SK-N-SH treated with all-trans-retinoic acid at 6 μM for 48 hours (cell line): ENCODE results near the gene OLFML3.

Experiments used
- ATAC-seq: fragments of 200-7000 bp; cut with Tn5 transposase; 3 replicates; pipeline ENCODE4 v1.9.1; 2020; ENCODE audit warnings: mild to moderate bottlenecking, moderate library complexity
- ARNTL ChIP-seq: fragments of 450-650 bp; formaldehyde crosslinking; IDR thresholded peaks from 2 replicates; pipeline ENCODE4 v1.5.0; 2020; ENCODE audit warnings: low read depth, mild to moderate bottlenecking, moderate library complexity, borderline replicate concordance
- BACH2 ChIP-seq: fragments of 250-450 bp; sonication (Bioruptor Pico); IDR thresholded peaks from 2 replicates; pipeline ENCODE4 v1.9.0; 2021; ENCODE audit warnings: mild to moderate bottlenecking, borderline replicate concordance
- CSDC2 ChIP-seq: fragments of 250-450 bp; sonication (Bioruptor Pico); IDR thresholded peaks from 2 replicates; pipeline ENCODE4 v1.5.0; 2020; ENCODE audit warnings: mild to moderate bottlenecking, moderate library complexity
- CSRNP3 ChIP-seq: fragments of 250-450 bp; sonication (Bioruptor Pico); IDR thresholded peaks from 2 replicates; pipeline ENCODE4 v1.5.1; 2021; ENCODE audit warnings: mild to moderate bottlenecking, moderate library complexity
- GLIS3 ChIP-seq: fragments of 250-450 bp; sonication (Bioruptor Pico); IDR thresholded peaks from 2 replicates; pipeline ENCODE4 v1.5.0; 2020; ENCODE audit warnings: mild to moderate bottlenecking, moderate library complexity
- ISL1 ChIP-seq: fragments of 250-450 bp; sonication (Bioruptor Pico); IDR thresholded peaks from 2 replicates; pipeline ENCODE4 v2.1.2; 2022; ENCODE audit warnings: mild to moderate bottlenecking, moderate library complexity
- OSR1 ChIP-seq: fragments of 250-450 bp; sonication (Bioruptor Pico); IDR thresholded peaks from 2 replicates; pipeline ENCODE4 v1.8.0; 2022; ENCODE audit warnings: moderate library complexity, mild to moderate bottlenecking, inconsistent platforms
- POU6F1 ChIP-seq: fragments of 250-450 bp; sonication (Bioruptor Pico); IDR thresholded peaks from 2 replicates; pipeline ENCODE4 v1.8.0; 2021; ENCODE audit warnings: low read depth, mild to moderate bottlenecking, moderate library complexity, borderline replicate concordance
- RARB ChIP-seq: fragments of 250-450 bp; sonication (Bioruptor Pico); IDR thresholded peaks from 2 replicates; pipeline ENCODE4 v1.8.0; 2021; ENCODE audit warnings: mild to moderate bottlenecking, moderate library complexity
- SNAI2 ChIP-seq: fragments of 250-450 bp; sonication (Bioruptor Pico); IDR thresholded peaks from 2 replicates; pipeline ENCODE4 v1.5.0; 2020; ENCODE audit warnings: mild to moderate bottlenecking, moderate library complexity
- TOX ChIP-seq: fragments of 250-450 bp; sonication (Bioruptor Pico); IDR thresholded peaks from 2 replicates; pipeline ENCODE4 v1.8.0; 2021; ENCODE audit warnings: mild to moderate bottlenecking, moderate library complexity, borderline replicate concordance
- ZC3H10 ChIP-seq: fragments of 250-450 bp; sonication (Bioruptor Pico); IDR thresholded peaks from 2 replicates; pipeline ENCODE4 v1.5.1; 2021; ENCODE audit warnings: mild to moderate bottlenecking, moderate library complexity
- ZFP3 ChIP-seq: fragments of 250-450 bp; sonication (Bioruptor Pico); IDR thresholded peaks from 2 replicates; pipeline ENCODE4 v1.5.0; 2020; ENCODE audit warnings: mild to moderate bottlenecking, moderate library complexity
- ZFP30 ChIP-seq: fragments of 450-650 bp; formaldehyde crosslinking; IDR thresholded peaks from 2 replicates; pipeline ENCODE4 v1.5.0; 2022; ENCODE audit warnings: mild to moderate bottlenecking, moderate library complexity
- ZNF70 ChIP-seq: fragments of 450-650 bp; formaldehyde crosslinking; IDR thresholded peaks from 2 replicates; pipeline ENCODE4 v1.5.0; 2020; ENCODE audit warnings: mild to moderate bottlenecking, moderate library complexity
- TF ChIP-seq, protein P1 (sequence below): fragments of 250-450 bp; sonication (Bioruptor Pico); IDR thresholded peaks from 2 replicates; pipeline ENCODE4 v1.5.0; 2020; ENCODE audit warnings: mild to moderate bottlenecking, moderate library complexity
- TF ChIP-seq, protein P2 (sequence below): fragments of 250-450 bp; sonication (Bioruptor Pico); IDR thresholded peaks from 2 replicates; pipeline ENCODE4 v1.5.1; 2020; ENCODE audit warnings: low read depth, mild to moderate bottlenecking, moderate library complexity
- TF ChIP-seq, protein P3 (sequence below): fragments of 250-450 bp; sonication (Bioruptor Pico); IDR thresholded peaks from 2 replicates; pipeline ENCODE4 v1.8.0; 2020; ENCODE audit warnings: mild to moderate bottlenecking, moderate library complexity, borderline replicate concordance

OLFML3 gene

GRCh38 chr1:113990530-113990929 lies 11.3 kb downstream of the OLFML3 start (continued):
- TF ChIP-seq, protein P1, sequence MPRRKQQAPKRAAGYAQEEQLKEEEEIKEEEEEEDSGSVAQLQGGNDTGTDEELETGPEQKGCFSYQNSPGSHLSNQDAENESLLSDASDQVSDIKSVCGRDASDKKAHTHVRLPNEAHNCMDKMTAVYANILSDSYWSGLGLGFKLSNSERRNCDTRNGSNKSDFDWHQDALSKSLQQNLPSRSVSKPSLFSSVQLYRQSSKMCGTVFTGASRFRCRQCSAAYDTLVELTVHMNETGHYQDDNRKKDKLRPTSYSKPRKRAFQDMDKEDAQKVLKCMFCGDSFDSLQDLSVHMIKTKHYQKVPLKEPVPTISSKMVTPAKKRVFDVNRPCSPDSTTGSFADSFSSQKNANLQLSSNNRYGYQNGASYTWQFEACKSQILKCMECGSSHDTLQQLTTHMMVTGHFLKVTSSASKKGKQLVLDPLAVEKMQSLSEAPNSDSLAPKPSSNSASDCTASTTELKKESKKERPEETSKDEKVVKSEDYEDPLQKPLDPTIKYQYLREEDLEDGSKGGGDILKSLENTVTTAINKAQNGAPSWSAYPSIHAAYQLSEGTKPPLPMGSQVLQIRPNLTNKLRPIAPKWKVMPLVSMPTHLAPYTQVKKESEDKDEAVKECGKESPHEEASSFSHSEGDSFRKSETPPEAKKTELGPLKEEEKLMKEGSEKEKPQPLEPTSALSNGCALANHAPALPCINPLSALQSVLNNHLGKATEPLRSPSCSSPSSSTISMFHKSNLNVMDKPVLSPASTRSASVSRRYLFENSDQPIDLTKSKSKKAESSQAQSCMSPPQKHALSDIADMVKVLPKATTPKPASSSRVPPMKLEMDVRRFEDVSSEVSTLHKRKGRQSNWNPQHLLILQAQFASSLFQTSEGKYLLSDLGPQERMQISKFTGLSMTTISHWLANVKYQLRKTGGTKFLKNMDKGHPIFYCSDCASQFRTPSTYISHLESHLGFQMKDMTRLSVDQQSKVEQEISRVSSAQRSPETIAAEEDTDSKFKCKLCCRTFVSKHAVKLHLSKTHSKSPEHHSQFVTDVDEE (CRISPR knock-in tag) = no peak
- TF ChIP-seq POU6F1 = no peak
- TF ChIP-seq, protein P2, sequence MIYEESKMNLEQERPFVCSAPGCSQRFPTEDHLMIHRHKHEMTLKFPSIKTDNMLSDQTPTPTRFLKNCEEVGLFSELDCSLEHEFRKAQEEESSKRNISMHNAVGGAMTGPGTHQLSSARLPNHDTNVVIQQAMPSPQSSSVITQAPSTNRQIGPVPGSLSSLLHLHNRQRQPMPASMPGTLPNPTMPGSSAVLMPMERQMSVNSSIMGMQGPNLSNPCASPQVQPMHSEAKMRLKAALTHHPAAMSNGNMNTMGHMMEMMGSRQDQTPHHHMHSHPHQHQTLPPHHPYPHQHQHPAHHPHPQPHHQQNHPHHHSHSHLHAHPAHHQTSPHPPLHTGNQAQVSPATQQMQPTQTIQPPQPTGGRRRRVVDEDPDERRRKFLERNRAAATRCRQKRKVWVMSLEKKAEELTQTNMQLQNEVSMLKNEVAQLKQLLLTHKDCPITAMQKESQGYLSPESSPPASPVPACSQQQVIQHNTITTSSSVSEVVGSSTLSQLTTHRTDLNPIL (CRISPR knock-in tag) = no peak
- TF ChIP-seq, all 23 proteins: peak for 0

DNA sequence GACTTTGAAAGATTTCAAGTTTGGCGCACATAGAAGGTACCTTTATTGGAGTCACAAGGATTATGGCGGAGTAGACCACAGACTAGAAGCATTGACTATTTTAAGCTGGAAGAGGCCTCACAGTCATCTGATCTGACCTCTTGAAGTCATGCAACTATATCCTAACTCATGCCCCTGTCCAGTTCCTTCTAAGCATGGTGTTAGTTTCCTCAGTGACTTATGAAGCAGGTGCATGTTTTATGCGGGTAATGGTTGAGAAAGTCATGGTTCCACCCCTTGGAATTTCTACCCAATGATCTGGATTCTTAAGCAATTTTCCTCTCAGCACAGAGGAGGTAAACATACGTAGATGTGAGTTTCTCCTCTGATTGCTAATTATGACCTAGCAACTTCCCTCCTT lies 11.7 kb downstream of the OLFML3 start:
- TF ChIP-seq CSRNP3 = no peak
- no peak for TF ChIP-seq RARB (CRISPR knock-in tag)
- no peak for TF ChIP-seq CSDC2 (CRISPR knock-in tag)
- no peak for TF ChIP-seq SNAI2 (CRISPR knock-in tag)
- no peak for TF ChIP-seq TOX (CRISPR knock-in tag)
- TF ChIP-seq ZC3H10 (CRISPR knock-in tag) = no peak
- no peak for ATAC-seq

DNA sequence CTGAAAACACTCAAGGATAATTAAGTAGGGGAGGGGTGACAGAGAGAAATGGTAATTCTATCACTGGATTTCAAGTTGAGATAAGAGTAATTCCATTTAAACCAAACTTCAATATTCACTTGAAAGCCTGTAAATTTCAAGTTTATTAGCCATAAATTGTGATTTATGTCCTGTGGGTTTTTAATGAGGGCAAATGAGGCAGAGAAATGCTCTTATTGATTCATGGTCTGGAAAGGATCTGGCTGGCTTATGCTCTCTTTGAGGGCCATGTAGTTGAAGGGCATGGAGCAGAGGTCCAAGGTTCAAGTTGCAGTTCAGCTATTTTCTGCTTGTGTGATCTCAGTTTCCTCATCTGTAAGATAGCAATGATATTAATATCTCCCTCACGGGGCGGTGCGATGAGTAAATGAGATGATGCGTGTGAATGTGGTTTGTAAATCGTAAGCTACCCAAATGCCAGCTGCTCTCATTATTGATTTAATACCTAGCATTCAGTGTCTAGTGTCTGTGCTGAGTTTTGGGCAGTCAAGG lies 12.3 kb downstream of the OLFML3 start:
- TF ChIP-seq ZC3H10 (CRISPR knock-in tag) = no peak
- TF ChIP-seq ZNF70 (CRISPR knock-in tag) = no peak
- TF ChIP-seq ZFP3 (CRISPR knock-in tag) = no peak
- TF ChIP-seq ARNTL (CRISPR knock-in tag) = no peak
- TF ChIP-seq RARB (CRISPR knock-in tag) = no peak
- no peak for TF ChIP-seq OSR1
- TF ChIP-seq, protein P1 (CRISPR knock-in tag) = no peak
- no peak for TF ChIP-seq SNAI2 (CRISPR knock-in tag)
- no peak for TF ChIP-seq ISL1 (CRISPR knock-in tag)
- TF ChIP-seq BACH2 (CRISPR knock-in tag) = no peak
- TF ChIP-seq ZFP30 (CRISPR knock-in tag) = no peak
- TF ChIP-seq, protein P3, sequence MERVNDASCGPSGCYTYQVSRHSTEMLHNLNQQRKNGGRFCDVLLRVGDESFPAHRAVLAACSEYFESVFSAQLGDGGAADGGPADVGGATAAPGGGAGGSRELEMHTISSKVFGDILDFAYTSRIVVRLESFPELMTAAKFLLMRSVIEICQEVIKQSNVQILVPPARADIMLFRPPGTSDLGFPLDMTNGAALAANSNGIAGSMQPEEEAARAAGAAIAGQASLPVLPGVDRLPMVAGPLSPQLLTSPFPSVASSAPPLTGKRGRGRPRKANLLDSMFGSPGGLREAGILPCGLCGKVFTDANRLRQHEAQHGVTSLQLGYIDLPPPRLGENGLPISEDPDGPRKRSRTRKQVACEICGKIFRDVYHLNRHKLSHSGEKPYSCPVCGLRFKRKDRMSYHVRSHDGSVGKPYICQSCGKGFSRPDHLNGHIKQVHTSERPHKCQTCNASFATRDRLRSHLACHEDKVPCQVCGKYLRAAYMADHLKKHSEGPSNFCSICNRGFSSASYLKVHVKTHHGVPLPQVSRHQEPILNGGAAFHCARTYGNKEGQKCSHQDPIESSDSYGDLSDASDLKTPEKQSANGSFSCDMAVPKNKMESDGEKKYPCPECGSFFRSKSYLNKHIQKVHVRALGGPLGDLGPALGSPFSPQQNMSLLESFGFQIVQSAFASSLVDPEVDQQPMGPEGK = no peak
- no peak for TF ChIP-seq CSDC2 (CRISPR knock-in tag)
- no peak for TF ChIP-seq GLIS3
- no peak for ATAC-seq
